Placental pericyte (primary cell): ENCODE data around the gene TRAK2. TPM values are rescaled to one million over a fixed set of nuclear protein-coding genes. Genes with fewer than 3 reads are reported as not detected.

Experiments used
- small RNA-seq: library from RNA; depleted of rRNA; stranded (forward); fragments of <200 nt; gene quantifications from one replicate; pipeline ENCODE3, GENCODE V24; 2012; ENCODE audit warnings: low replicate concordance
- total RNA-seq: library from RNA; depleted of rRNA; stranded (reverse); fragments of >200 nt; gene quantifications from 2 replicates; pipeline ENCODE4 v1.2.3, GENCODE V29; 2012

TRAK2 gene
- 30.0 and 55.8 TPM in 2 replicates for total RNA-seq

GRCh38 chr2:201451292-201452057 is at the start of gene TRAK2, which contains the start of gene STRADB:
Gene TRAK2 (minus strand): TSS chr2:201451458. CDS start chr2:201420507, 30,951 bp downstream.
Gene STRADB (plus strand): TSS chr2:201451740. CDS start chr2:201454841, 3,101 bp downstream.

GRCh38 chr2:201357221-201357620 is 94.0 kb downstream of the TRAK2 start, which contains the start of gene FLACC1:
Gene FLACC1 (minus strand): TSS chr2:201357345. CDS start chr2:201351404, 5,941 bp downstream.

Small RNA genes lying within 50 kb of the gene (small RNA-seq; reads per million reads assigned to genes)
- not detected for gene RF00019

Other genes starting within 250 kb of the TRAK2 start
- gene CASP8, start 190.9 kb downstream of the TRAK2 start, total RNA-seq, result 22.1 and 34.9 TPM in 2 replicates
- 0.44 and 1.4 TPM in 2 replicates for gene FLACC1, start 94.1 kb downstream of the TRAK2 start, total RNA-seq
- 25.2 and 44.7 TPM in 2 replicates for gene STRADB, start 282 bp upstream of the TRAK2 start, total RNA-seq
- 26.7 and 66.0 TPM in 2 replicates for gene TMEM237, start 192.0 kb upstream of the TRAK2 start, total RNA-seq
- 0.44 and 17.9 TPM in 2 replicates for gene MPP4, start 247.2 kb upstream of the TRAK2 start, total RNA-seq